Measurements from ENCODE around the gene AFF3. TPM values are rescaled to one million over a fixed set of nuclear protein-coding genes. Genes with fewer than 3 reads are reported as not detected.

AFF3 gene
- total RNA-seq, 1 donor from 2014 or later = 44.6 TPM

DNA sequence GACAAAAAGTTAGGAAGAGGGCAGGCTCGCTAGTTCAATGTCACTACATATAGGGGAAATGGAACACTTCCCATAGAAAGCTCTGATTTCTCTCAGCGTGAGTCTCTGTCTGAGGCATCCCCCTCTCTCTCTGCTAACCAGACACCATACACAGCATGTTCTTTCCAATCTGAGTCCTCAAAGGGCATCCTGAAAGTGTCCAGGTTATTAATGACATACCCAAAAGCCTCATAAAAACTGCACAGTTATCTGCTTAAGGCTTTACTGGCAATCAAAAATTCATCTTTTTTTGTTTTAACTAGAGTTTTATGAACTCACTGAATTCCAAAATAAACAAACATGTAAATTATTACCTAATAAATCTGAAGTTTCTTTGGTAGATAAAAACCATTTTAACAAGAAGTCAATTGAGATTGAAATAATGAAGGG lies 137.4 kb downstream of the AFF3 start:
- DNase-seq = no peak
- TF ChIP-seq, protein P1, sequence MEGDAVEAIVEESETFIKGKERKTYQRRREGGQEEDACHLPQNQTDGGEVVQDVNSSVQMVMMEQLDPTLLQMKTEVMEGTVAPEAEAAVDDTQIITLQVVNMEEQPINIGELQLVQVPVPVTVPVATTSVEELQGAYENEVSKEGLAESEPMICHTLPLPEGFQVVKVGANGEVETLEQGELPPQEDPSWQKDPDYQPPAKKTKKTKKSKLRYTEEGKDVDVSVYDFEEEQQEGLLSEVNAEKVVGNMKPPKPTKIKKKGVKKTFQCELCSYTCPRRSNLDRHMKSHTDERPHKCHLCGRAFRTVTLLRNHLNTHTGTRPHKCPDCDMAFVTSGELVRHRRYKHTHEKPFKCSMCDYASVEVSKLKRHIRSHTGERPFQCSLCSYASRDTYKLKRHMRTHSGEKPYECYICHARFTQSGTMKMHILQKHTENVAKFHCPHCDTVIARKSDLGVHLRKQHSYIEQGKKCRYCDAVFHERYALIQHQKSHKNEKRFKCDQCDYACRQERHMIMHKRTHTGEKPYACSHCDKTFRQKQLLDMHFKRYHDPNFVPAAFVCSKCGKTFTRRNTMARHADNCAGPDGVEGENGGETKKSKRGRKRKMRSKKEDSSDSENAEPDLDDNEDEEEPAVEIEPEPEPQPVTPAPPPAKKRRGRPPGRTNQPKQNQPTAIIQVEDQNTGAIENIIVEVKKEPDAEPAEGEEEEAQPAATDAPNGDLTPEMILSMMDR (IDR thresholded peaks at IDR 0.05) = no peak

GRCh38 chr2:100004348-100004884 lies 138.0 kb downstream of the AFF3 start:
- Histone ChIP-seq H3K27ac (no peak overlapping the region), H3K4me1 (peaks cover 3% of the 10 kb centered on the region), H3K9me3 (no peaks in the 10 kb centered on the region), H3K27me3 (no peaks in the 10 kb centered on the region), H3K36me3 (no peaks in the 10 kb centered on the region), H3K4me3 (no peak overlapping the region)
- TF ChIP-seq, protein P1 (IDR thresholded peaks at IDR 0.05) = no peak
- intact Hi-C loops (cut with DNase I) = no loop called here
- no peak for DNase-seq
- ATAC-seq = no peak

More for the DNA sequence above, 137.4 kb downstream of the AFF3 start:
- Histone ChIP-seq H3K4me3 (no peak overlapping the region), H3K9me3 (no peaks in the 10 kb centered on the region), H3K27ac (no peak overlapping the region), H3K27me3 (no peaks in the 10 kb centered on the region), H3K36me3 (no peaks in the 10 kb centered on the region), H3K4me1 (peaks cover 8% of the 10 kb centered on the region)
- intact Hi-C loops (cut with DNase I) = no loop called here
- no peak for ATAC-seq

- ATAC-seq (no peak), DNase-seq (no peak)
- Histone ChIP-seq H3K27ac (no peak overlapping the region), H3K9me3 (no peaks in the 10 kb centered on the region), H3K36me3 (no peaks in the 10 kb centered on the region), H3K4me1 (no peaks in the 10 kb centered on the region), H3K4me3 (no peak overlapping the region), H3K27me3 (no peaks in the 10 kb centered on the region)
- TF ChIP-seq, protein P1 (IDR thresholded peaks at IDR 0.05) = no peak
- intact Hi-C loops (cut with DNase I) = no loop called here
These were observed 140.3 kb downstream of the AFF3 start for GRCh38 chr2:100002059-100002458.

GRCh38 chr2:100000915-100001707 lies 141.3 kb downstream of the AFF3 start:
- Histone ChIP-seq H3K9me3 (no peaks in the 10 kb centered on the region), H3K27me3 (no peaks in the 10 kb centered on the region), H3K4me3 (no peak overlapping the region), H3K4me1 (no peaks in the 10 kb centered on the region), H3K27ac (no peak overlapping the region), H3K36me3 (no peaks in the 10 kb centered on the region)
- intact Hi-C loops (cut with DNase I) = no loop called here
- no peak for DNase-seq
- TF ChIP-seq, protein P1 (IDR thresholded peaks at IDR 0.05) = no peak
- ATAC-seq = no peak

- Histone ChIP-seq H3K4me1 (no peaks in the 10 kb centered on the region), H3K9me3 (no peaks in the 10 kb centered on the region), H3K4me3 (no peak overlapping the region), H3K36me3 (no peaks in the 10 kb centered on the region), H3K27me3 (no peaks in the 10 kb centered on the region), H3K27ac (no peak overlapping the region)
- intact Hi-C loops (cut with DNase I) = no loop called here
- ATAC-seq (no peak), DNase-seq (no peak)
- TF ChIP-seq, protein P1 (IDR thresholded peaks at IDR 0.05) = no peak
These were observed 143.6 kb downstream of the AFF3 start for GRCh38 chr2:99998651-99999320.
